B cell (primary cell): ENCODE results near the gene SLC7A6OS.

Experiments
- CTCF ChIP-seq: fragments of 200-600 bp; IDR thresholded peaks from one replicate; pipeline ENCODE4 v1.8.0; 2022; ENCODE audit warnings: antibody characterized with exemption, mild to moderate bottlenecking
- EZH2 ChIP-seq: IDR thresholded peaks from 2 replicates; pipeline ENCODE4 v1.6.1; 2012; ENCODE audit warnings: borderline replicate concordance, low read depth, mild to moderate bottlenecking, moderate library complexity, low read length; ENCODE audit not compliant: insufficient read depth, poor library complexity, severe bottlenecking

GRCh38 chr16:68348639-68349445, 38.1 kb upstream of the SLC7A6OS start:
- no peak for TF ChIP-seq CTCF
- no peak for TF ChIP-seq EZH2
